Immature natural killer cell (primary cell): Measurements from ENCODE around the gene SGSM1. TPM values are rescaled to one million over a fixed set of nuclear protein-coding genes. Genes with fewer than 3 reads are reported as not detected.

Source experiments
- DNase-seq, 3 donors: peaks; one replicate each; pipeline ENCODE4 v3.0.0; 2022; ENCODE audit warnings: mixed read lengths in 1 of 3
- H3K27ac Mint-ChIP-seq, 6 donors: one replicate each; pipeline ENCODE4 v1.8.0; 2020; ENCODE audit warnings: mixed read lengths in 6 of 6, mild to moderate bottlenecking in 5 of 6, inconsistent platforms in 4 of 6, moderate library complexity in 3 of 6
- H3K27me3 Mint-ChIP-seq, 3 donors: one replicate each; pipeline ENCODE4 v1.8.0; 2020 to 2021; ENCODE audit warnings: low read depth in 3 of 3, mild to moderate bottlenecking in 3 of 3, mixed read lengths in 3 of 3, moderate library complexity in 3 of 3, inconsistent platforms in 1 of 3
- H3K36me3 Mint-ChIP-seq, 3 donors: one replicate each; pipeline ENCODE4 v1.8.0; 2020; ENCODE audit warnings: mixed read lengths in 3 of 3, inconsistent platforms in 2 of 3, mild to moderate bottlenecking in 2 of 3
- H3K4me1 Mint-ChIP-seq, 2 donors: one replicate each; pipeline ENCODE4 v1.8.0; 2020; ENCODE audit warnings: inconsistent platforms in 2 of 2, mild to moderate bottlenecking in 2 of 2, mixed read lengths in 2 of 2, moderate library complexity in 1 of 2
- H3K4me3 Mint-ChIP-seq, 5 donors: one replicate each; pipeline ENCODE4 v1.8.0; 2020; ENCODE audit warnings: mild to moderate bottlenecking in 5 of 5, mixed read lengths in 5 of 5, inconsistent platforms in 3 of 5, moderate library complexity in 3 of 5
- H3K9me3 Mint-ChIP-seq, 6 donors: one replicate each; pipeline ENCODE4 v1.8.0; 2020; ENCODE audit warnings: mild to moderate bottlenecking in 6 of 6, mixed read lengths in 6 of 6, inconsistent platforms in 4 of 6, moderate library complexity in 3 of 6
- polyA plus RNA-seq, 3 donors: library from polyadenylated mRNA; unstranded; fragments of 300-500 nt; fragmentation: Illumina TruSeq; gene quantifications; one replicate each; pipeline ENCODE4 v1.2.3, GENCODE V29; 2021

SGSM1 gene
- polyA plus RNA-seq, 3 donors from 2014 or later = 1.5 to 3.9 (median 2.4) TPM

DNA sequence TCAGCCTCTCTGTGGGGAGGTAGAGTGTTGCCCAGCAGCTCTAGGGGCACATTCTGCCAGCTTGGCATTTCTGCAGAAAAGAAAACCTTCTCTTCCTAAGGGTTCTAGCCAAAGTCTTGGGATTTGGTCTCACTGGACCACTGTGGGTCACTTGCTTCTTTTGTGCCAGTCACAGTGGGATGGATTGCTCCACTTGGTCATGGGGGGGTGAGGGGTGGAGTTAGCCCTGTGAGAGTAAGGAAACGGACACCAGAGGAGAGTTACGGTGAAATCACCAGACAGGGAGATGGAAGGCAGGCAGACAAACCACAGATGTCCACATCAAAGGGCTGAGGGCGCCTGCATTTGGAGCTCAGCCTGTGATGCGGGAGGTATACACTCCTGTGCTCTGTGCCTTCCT is 10.8 kb downstream of the SGSM1 start:
- DNase-seq = no peak
- peaks cover 23 to 41% (median 28%) of the 10 kb centered on the region in 3 donors for H3K36me3 Mint-ChIP-seq
- no peak overlapping the region for H3K4me3 Mint-ChIP-seq
- H3K4me1 Mint-ChIP-seq = peaks cover 7 to 11% of the 10 kb centered on the region in 2 donors
- H3K9me3 Mint-ChIP-seq = peaks cover 1 to 15% (median 12%) of the 10 kb centered on the region in 6 donors
- H3K27me3 Mint-ChIP-seq = peaks cover 0 to 4% (median 0%) of the 10 kb centered on the region in 3 donors
- no peak overlapping the region for H3K27ac Mint-ChIP-seq

DNA sequence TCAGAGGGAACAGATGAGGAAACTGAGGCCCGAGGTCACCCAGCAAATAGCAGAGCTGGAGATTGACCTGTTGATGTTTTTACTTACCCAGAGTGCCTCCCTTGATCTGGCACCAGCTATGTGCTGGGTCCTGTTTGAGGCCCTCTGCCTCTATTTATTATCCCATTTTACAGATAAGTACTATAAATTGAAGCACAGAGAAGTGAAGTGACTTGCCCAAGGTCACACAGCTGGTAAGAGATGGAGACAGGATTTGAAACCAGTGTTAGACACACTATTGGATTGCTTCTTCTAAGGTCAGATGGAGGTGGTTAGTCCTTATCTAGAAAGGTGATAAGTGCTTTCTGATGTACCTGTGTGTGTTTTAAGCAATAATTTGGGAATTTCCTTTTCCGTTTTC is 13.5 kb downstream of the SGSM1 start:
- Mint-ChIP-seq H3K36me3 (peaks cover 22 to 32% (median 23%) of the 10 kb centered on the region in 3 donors), H3K9me3 (peaks cover 1 to 15% (median 11%) of the 10 kb centered on the region in 6 donors), H3K4me3 (no peak overlapping the region), H3K4me1 (peaks cover 1 to 5% of the 10 kb centered on the region in 2 donors), H3K27me3 (peaks cover 0 to 4% (median 2%) of the 10 kb centered on the region in 3 donors), H3K27ac (peak overlapping the region in 1 of 6 donors; percentile 2)
- no peak for DNase-seq

DNA sequence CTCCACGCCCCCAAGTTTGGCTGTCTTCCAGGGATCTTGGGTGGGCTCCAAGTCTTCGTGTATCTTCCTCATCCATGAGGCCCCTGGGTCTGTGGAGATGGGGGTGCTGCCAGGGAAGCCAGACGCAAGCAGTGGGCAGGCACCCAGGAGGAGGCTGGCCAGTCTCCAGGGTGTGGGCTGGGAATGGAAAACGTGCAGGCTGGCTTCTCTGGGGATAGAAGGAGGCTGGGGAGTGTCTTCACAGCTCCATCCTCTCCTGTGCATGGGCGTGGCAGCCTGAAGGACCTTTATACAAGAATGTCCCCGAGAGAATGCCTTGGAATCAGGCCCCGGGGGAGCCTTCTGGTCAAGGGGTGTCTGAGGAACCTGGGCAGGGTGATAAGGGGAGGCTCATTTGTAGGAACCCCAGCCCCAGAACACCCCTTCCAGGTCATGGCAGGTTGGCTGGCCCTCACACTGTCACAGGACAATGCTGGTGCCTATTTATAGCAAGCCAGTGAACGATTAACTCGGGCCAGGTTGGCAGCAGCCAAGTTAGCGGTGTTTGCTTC is 14.0 kb downstream of the SGSM1 start:
- Mint-ChIP-seq H3K36me3 (peaks cover 17 to 31% (median 19%) of the 10 kb centered on the region in 3 donors), H3K4me3 (no peak overlapping the region), H3K9me3 (peaks cover 1 to 13% (median 8%) of the 10 kb centered on the region in 6 donors), H3K27me3 (peaks cover 0 to 4% (median 2%) of the 10 kb centered on the region in 3 donors), H3K4me1 (peaks cover 4 to 6% of the 10 kb centered on the region in 2 donors), H3K27ac (no peak overlapping the region)
- DNase-seq = no peak

DNA sequence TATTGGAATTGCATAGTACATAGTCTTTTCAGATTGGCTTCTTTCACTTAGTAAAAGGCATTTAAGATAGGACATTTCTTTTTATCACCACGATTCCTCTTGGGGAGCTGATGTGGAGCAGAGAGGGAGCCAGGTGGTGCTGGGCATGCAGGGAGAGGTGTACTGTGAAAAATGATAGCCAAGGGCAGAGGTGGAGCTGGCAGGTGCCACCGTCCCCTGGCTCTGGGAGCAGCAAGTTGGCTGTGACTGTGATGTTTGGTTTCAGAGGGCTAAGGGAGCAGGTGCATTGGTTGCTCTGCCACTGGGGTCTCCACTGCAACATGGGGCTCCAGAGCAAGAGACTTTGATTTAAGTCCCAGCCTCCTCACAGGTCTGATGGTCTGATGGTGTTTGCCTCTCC is 16.5 kb downstream of the SGSM1 start:
- H3K36me3 Mint-ChIP-seq = peaks cover 5 to 13% (median 8%) of the 10 kb centered on the region in 3 donors
- peaks cover 2 to 6% of the 10 kb centered on the region in 2 donors for H3K4me1 Mint-ChIP-seq
- no peak overlapping the region for H3K27ac Mint-ChIP-seq
- DNase-seq = no peak
- H3K27me3 Mint-ChIP-seq = peaks cover 0 to 2% (median 2%) of the 10 kb centered on the region in 3 donors
- no peak overlapping the region for H3K4me3 Mint-ChIP-seq
- no peaks in the 10 kb centered on the region for H3K9me3 Mint-ChIP-seq

DNA sequence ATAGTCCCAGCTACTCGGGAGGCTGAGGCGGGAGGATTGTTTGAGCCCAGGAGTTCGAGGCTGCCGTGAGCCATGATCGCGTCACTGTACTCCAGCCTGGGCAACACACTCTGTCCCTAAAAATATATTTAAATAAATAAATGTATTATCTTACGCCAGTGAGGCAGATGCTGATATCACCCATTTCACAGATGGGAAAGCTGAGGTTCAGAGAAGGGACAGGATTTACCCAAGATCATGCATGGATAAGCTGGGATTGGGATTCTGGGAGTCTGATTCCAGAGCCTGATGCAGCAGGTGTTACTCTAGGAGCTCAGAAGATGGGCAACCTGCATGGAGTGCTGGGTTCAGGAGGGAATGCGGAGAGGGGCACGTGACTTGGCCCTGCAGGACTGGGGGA is 17.8 kb downstream of the SGSM1 start:
- peaks cover 2 to 6% of the 10 kb centered on the region in 2 donors for H3K4me1 Mint-ChIP-seq
- peaks cover 5 to 13% (median 8%) of the 10 kb centered on the region in 3 donors for H3K36me3 Mint-ChIP-seq
- peaks cover 0 to 2% (median 2%) of the 10 kb centered on the region in 3 donors for H3K27me3 Mint-ChIP-seq
- no peak overlapping the region for H3K4me3 Mint-ChIP-seq
- no peaks in the 10 kb centered on the region for H3K9me3 Mint-ChIP-seq
- no peak for DNase-seq
- no peak overlapping the region for H3K27ac Mint-ChIP-seq

GRCh38 chr22:24824250-24824649 is 18.2 kb downstream of the SGSM1 start:
- H3K4me1 Mint-ChIP-seq = peaks cover 2 to 6% of the 10 kb centered on the region in 2 donors
- no peaks in the 10 kb centered on the region for H3K9me3 Mint-ChIP-seq
- peaks cover 0 to 2% (median 2%) of the 10 kb centered on the region in 3 donors for H3K27me3 Mint-ChIP-seq
- DNase-seq = no peak
- peak overlapping the region in 1 of 6 donors; percentile 50 for H3K27ac Mint-ChIP-seq
- peaks cover 5 to 13% (median 8%) of the 10 kb centered on the region in 3 donors for H3K36me3 Mint-ChIP-seq
- no peak overlapping the region for H3K4me3 Mint-ChIP-seq

DNA sequence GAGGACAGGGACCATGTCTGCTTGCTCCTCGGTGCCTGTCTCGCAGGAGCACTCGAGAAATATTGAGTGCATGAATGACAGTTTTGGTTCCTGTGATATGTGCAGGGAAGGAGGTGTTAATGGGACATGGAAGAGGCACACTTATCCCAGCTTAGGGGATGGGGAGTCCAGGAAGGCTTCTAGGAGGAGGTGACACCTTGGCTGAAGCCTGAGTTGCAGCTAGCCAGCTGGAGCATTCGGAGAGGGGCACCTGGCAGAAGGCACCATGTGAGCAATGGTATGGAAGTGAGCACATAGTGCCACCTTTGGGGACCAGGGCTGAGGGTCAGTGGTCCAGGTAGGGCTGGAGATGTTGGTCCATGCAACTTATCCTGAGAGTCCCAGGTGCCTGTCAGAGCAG is 18.9 kb downstream of the SGSM1 start:
- H3K27me3 Mint-ChIP-seq = peaks cover 1 to 2% (median 2%) of the 10 kb centered on the region in 3 donors
- no peaks in the 10 kb centered on the region for H3K9me3 Mint-ChIP-seq
- no peak overlapping the region for H3K4me3 Mint-ChIP-seq
- peaks cover 5 to 13% (median 8%) of the 10 kb centered on the region in 3 donors for H3K36me3 Mint-ChIP-seq
- DNase-seq = no peak
- peak overlapping the region in 2 of 6 donors; percentile 23 to 50 for H3K27ac Mint-ChIP-seq
- peaks cover under 1 to 6% of the 10 kb centered on the region in 2 donors for H3K4me1 Mint-ChIP-seq

GRCh38 chr22:24826710-24827285 is 20.8 kb downstream of the SGSM1 start:
- Mint-ChIP-seq H3K27me3 (peaks cover 0 to 2% (median 2%) of the 10 kb centered on the region in 3 donors), H3K4me1 (peaks cover 0 to 6% of the 10 kb centered on the region in 2 donors), H3K9me3 (no peaks in the 10 kb centered on the region), H3K4me3 (no peak overlapping the region), H3K27ac (peak overlapping the region in 3 of 6 donors; percentile 9 to 46 (median 31)), H3K36me3 (peaks cover 4 to 9% (median 5%) of the 10 kb centered on the region in 3 donors)
- DNase-seq = no peak

DNA sequence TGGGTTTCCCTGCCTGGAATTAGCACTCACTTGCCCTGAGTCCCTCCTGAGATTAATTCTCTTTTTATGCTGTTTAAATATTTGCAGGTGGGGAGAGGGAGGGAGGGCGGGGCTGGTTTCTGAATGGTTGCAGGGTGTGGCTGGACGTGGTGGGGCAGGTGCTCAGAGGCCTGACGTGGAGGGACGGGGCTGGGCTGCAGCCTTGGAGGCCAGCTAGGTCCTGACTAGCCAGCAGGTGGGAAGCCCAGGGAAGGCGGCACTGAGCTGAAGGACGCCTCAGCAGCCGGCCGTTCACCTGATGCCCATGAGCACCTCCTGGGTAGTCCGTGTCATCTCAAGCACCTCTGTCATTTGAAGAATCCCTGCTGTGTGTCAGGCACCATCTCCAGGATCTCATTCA is 21.3 kb downstream of the SGSM1 start:
- Mint-ChIP-seq H3K36me3 (peaks cover 3 to 10% (median 8%) of the 10 kb centered on the region in 3 donors), H3K9me3 (no peaks in the 10 kb centered on the region), H3K4me1 (peaks cover 0 to 6% of the 10 kb centered on the region in 2 donors), H3K27ac (no peak overlapping the region), H3K27me3 (peaks cover 0 to 3% (median 2%) of the 10 kb centered on the region in 3 donors), H3K4me3 (no peak overlapping the region)
- DNase-seq = no peak

GRCh38 chr22:24830205-24830979 is 24.4 kb downstream of the SGSM1 start:
- Mint-ChIP-seq H3K36me3 (peaks cover 7 to 23% (median 10%) of the 10 kb centered on the region in 3 donors), H3K27ac (peak overlapping the region in 1 of 6 donors; percentile 24), H3K27me3 (peaks cover 0 to 4% (median 2%) of the 10 kb centered on the region in 3 donors), H3K9me3 (no peaks in the 10 kb centered on the region), H3K4me1 (peaks cover 2 to 9% of the 10 kb centered on the region in 2 donors), H3K4me3 (no peak overlapping the region)
- DNase-seq = no peak

DNA sequence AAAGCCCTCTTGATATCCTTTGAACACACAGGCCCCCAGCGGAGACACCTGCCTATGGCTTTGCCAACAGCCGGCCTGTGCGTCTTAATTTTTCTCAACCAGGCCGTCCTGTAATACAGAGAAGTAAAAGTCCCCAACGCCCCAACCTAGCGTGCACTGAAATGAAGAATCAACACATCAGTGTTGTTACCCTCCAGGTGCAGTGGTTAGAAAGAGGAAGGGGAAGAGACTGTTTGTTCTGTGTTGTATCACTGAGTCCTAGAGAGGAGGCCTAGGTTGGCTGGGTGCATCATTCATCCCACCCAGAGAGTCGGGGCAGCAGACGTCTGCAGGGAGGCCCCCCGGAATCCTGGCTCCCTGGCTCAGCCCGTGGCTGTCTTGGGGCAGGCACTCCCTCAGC is 25.7 kb downstream of the SGSM1 start:
- H3K27ac Mint-ChIP-seq = peak overlapping the region in 3 of 6 donors; percentile 2 to 53 (median 8)
- no peak for DNase-seq
- peaks cover 8 to 19% (median 17%) of the 10 kb centered on the region in 3 donors for H3K36me3 Mint-ChIP-seq
- no peaks in the 10 kb centered on the region for H3K9me3 Mint-ChIP-seq
- peaks cover 11 to 22% of the 10 kb centered on the region in 2 donors for H3K4me1 Mint-ChIP-seq
- H3K4me3 Mint-ChIP-seq = no peak overlapping the region
- peaks cover 0 to 4% (median 2%) of the 10 kb centered on the region in 3 donors for H3K27me3 Mint-ChIP-seq

DNA sequence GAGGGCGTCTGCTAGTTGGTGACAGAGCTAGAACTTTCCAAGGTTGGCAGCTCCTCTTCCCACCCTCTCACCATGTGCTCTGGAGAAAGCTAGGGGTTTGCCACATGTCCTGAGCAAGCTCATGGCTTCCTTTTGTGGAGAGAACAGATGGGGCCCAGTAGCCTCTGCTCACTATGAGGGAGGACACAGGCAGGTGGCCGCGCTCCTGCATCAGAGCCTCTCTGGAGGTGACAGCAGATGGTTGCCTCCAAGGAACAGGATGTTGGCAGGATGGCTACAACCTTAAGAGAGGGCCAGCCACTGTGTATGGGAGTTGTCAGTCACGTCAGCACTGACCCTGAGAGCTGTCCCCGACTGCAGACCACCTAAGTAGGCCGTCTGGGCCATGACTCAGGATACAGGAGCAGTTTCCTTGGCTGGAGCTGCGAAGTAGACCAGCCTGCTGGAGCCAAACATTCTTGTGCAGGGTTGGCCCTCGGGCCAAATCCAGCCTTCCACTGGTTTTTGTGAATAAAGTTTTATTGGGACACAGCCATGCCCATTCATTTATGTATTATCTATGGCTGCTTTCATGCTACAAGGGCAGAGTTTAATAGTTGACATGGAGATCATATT is 28.0 kb downstream of the SGSM1 start:
- Mint-ChIP-seq H3K4me1 (peaks cover 29 to 40% of the 10 kb centered on the region in 2 donors), H3K4me3 (no peak overlapping the region), H3K27me3 (peaks cover 0 to 4% (median 2%) of the 10 kb centered on the region in 3 donors), H3K27ac (no peak overlapping the region), H3K9me3 (no peaks in the 10 kb centered on the region), H3K36me3 (peaks cover 8 to 26% (median 24%) of the 10 kb centered on the region in 3 donors)
- no peak for DNase-seq

- H3K27ac Mint-ChIP-seq = peak overlapping the region in 3 of 6 donors; percentile 25 to 81 (median 37)
- H3K4me1 Mint-ChIP-seq = peaks cover 35 to 48% of the 10 kb centered on the region in 2 donors
- H3K36me3 Mint-ChIP-seq = peaks cover 8 to 28% (median 26%) of the 10 kb centered on the region in 3 donors
- H3K9me3 Mint-ChIP-seq = no peaks in the 10 kb centered on the region
- H3K27me3 Mint-ChIP-seq = peaks cover 0 to 3% (median 2%) of the 10 kb centered on the region in 3 donors
- H3K4me3 Mint-ChIP-seq = peak overlapping the region in 1 of 5 donors; percentile 5
- no peak for DNase-seq
These were observed 29.0 kb downstream of the SGSM1 start for GRCh38 chr22:24834845-24835570.
